GM12878 (cell line): ENCODE measurements around the gene SLC6A3.

Experiments
- BHLHE40 ChIP-seq, 2 experiments: fragments of 450-650 bp in 1 of 2; IDR thresholded peaks; 2 replicates each; pipeline ENCODE4 v1.6.1; 2011 to 2017; ENCODE audit warnings: low read depth in 2 of 2, borderline replicate concordance in 1 of 2, improper control_type of control experiment in 1 of 2, low read length in 1 of 2, mild to moderate bottlenecking in 1 of 2
- CBX5 ChIP-seq: sonication (generic); IDR thresholded peaks from 2 replicates; pipeline ENCODE4 v1.6.1; 2016; ENCODE audit warnings: low read depth, moderate library complexity, mild to moderate bottlenecking, inconsistent platforms
- EP300 ChIP-seq, 2 experiments: fragments of 150-350 bp in 1 of 2; IDR thresholded peaks; 2 replicates each; pipeline ENCODE4 v1.6.1; 2011 to 2012; ENCODE audit warnings: low read depth in 2 of 2, low read length in 2 of 2, borderline replicate concordance in 1 of 2, improper control_type of control experiment in 1 of 2, inconsistent platforms in 1 of 2; ENCODE audit not compliant: control insufficient read depth in 1 of 2
- GABPA ChIP-seq: IDR thresholded peaks from 2 replicates; pipeline ENCODE4 v1.6.1; 2014; ENCODE audit warnings: antibody characterized with exemption, low read depth, mild to moderate bottlenecking, inconsistent platforms
- MEF2A ChIP-seq: IDR thresholded peaks from 2 replicates; pipeline ENCODE4 v1.6.1; 2011; ENCODE audit warnings: low read depth, mild to moderate bottlenecking, low read length, moderate library complexity; ENCODE audit not compliant: insufficient read depth
- NFYA ChIP-seq: IDR thresholded peaks from 2 replicates; pipeline ENCODE4 v1.6.1; 2011; ENCODE audit warnings: low read depth, mild to moderate bottlenecking, low read length, improper control_type of control experiment, borderline replicate concordance
- POLR2AphosphoS5 ChIP-seq: IDR thresholded peaks from 2 replicates; pipeline ENCODE4 v1.6.1; 2011; ENCODE audit warnings: mild to moderate bottlenecking, low read length, inconsistent platforms
- RB1 ChIP-seq: fragments of 450-650 bp; formaldehyde crosslinking; IDR thresholded peaks from 2 replicates; pipeline ENCODE4 v1.6.1; 2017; ENCODE audit warnings: mild to moderate bottlenecking, borderline replicate concordance
- RFX5 ChIP-seq: IDR thresholded peaks from 2 replicates; pipeline ENCODE4 v1.6.1; 2011; ENCODE audit warnings: low read depth, low read length, improper control_type of control experiment
- STAT1 ChIP-seq: fragments of 450-650 bp; conservative IDR thresholded peaks from 2 replicates; pipeline ENCODE4 v1.6.1; 2014; ENCODE audit warnings: antibody characterized with exemption, mild to moderate bottlenecking
- SUPT20H ChIP-seq: IDR thresholded peaks from 2 replicates; pipeline ENCODE4 v1.6.1; 2011; ENCODE audit warnings: low read depth, mild to moderate bottlenecking, low read length, moderate library complexity, borderline replicate concordance; ENCODE audit not compliant: control insufficient read depth
- YY1 ChIP-seq: IDR thresholded peaks from 2 replicates; pipeline ENCODE4 v1.6.1; 2011; ENCODE audit warnings: low read depth, mild to moderate bottlenecking, low read length
- ZBTB33 ChIP-seq: fragments of 450-650 bp; IDR thresholded peaks from 2 replicates; pipeline ENCODE4 v1.6.1; 2017; ENCODE audit warnings: mild to moderate bottlenecking

- TF ChIP-seq RB1 (no peak), YY1 (no peak), SUPT20H (no peak), CBX5 (no peak), GABPA (no peak), NFYA (no peak), STAT1 (no peak), MEF2A (no peak), EP300 (IDR thresholded peaks at IDR 0.05; ENCODE audit: borderline replicate concordance in 1 of 2, control insufficient read depth in 1 of 2, low read depth in 2 of 2, low read length in 2 of 2) (no peak), RFX5 (no peak), POLR2AphosphoS5 (no peak), ZBTB33 (no peak), BHLHE40 (IDR thresholded peaks at IDR 0.05; ENCODE audit: borderline replicate concordance in 1 of 2, low read depth in 2 of 2, low read length in 1 of 2) (no peak)
Observed at GRCh38 chr5:1391691-1392090, 53.5 kb downstream of the SLC6A3 start.
